ENCODE data around the gene CHD2.
A peak's percentile ranks its signal among the peaks of the same experiment; 100 is the strongest.

CHD2 gene

GRCh38 chr15:93072011-93072410 lies 171.9 kb downstream of the CHD2 start:
- peak; percentile 78 for DNase-seq (ENCODE audit: low read depth)
- TF ChIP-seq CTCF (conservative IDR thresholded peaks at IDR 0.05; ENCODE audit: low read depth, low read length), result no peak
- H3K4me3 ChIP-seq (ENCODE audit: low read depth, low read length), result peak overlapping the region; percentile 63

GRCh38 chr15:93072411-93073394 lies 172.6 kb downstream of the CHD2 start:
- TF ChIP-seq CTCF (conservative IDR thresholded peaks at IDR 0.05; ENCODE audit: low read depth, low read length), result no peak
- DNase-seq (ENCODE audit: low read depth), result peak; percentile 69
- peak overlapping the region; percentile 63 for H3K4me3 ChIP-seq (ENCODE audit: low read depth, low read length)

- peak overlapping the region; percentile 39 for H3K4me3 ChIP-seq (ENCODE audit: low read depth, low read length)
- DNase-seq (ENCODE audit: low read depth), result no peak
- TF ChIP-seq CTCF (conservative IDR thresholded peaks at IDR 0.05; ENCODE audit: low read depth, low read length), result no peak
Measured at GRCh38 chr15:93073465-93073952, 173.4 kb downstream of the CHD2 start.

GRCh38 chr15:93074599-93074998 lies 174.5 kb downstream of the CHD2 start:
- TF ChIP-seq CTCF (conservative IDR thresholded peaks at IDR 0.05; ENCODE audit: low read depth, low read length), result no peak
- no peak for DNase-seq (ENCODE audit: low read depth)
- no peak overlapping the region for H3K4me3 ChIP-seq (ENCODE audit: low read depth, low read length)

- no peak for TF ChIP-seq CTCF (conservative IDR thresholded peaks at IDR 0.05; ENCODE audit: low read depth, low read length)
- H3K4me3 ChIP-seq (ENCODE audit: low read depth, low read length), result no peak overlapping the region
- DNase-seq (ENCODE audit: low read depth), result no peak
Measured at GRCh38 chr15:93076217-93076616, 176.1 kb downstream of the CHD2 start.

GRCh38 chr15:93076875-93077274 lies 176.8 kb downstream of the CHD2 start:
- DNase-seq (ENCODE audit: low read depth), result no peak
- TF ChIP-seq CTCF (conservative IDR thresholded peaks at IDR 0.05; ENCODE audit: low read depth, low read length), result no peak
- H3K4me3 ChIP-seq (ENCODE audit: low read depth, low read length), result no peak overlapping the region

Data from choroid plexus epithelial cell (primary cell).